ENCODE measurements around the gene B3GALT4. TPM values are rescaled to one million over a fixed set of nuclear protein-coding genes. Genes with fewer than 3 reads are reported as not detected.

Gene B3GALT4
- total RNA-seq, 1 experiment from 2014 or later = 18.2 TPM

GRCh38 chr6:33305052-33305451 lies 28.1 kb downstream of the B3GALT4 start:
- no peaks in the 10 kb centered on the region for H3K27me3 Mint-ChIP-seq (ENCODE audit: unreplicated experiment)
- CTCF ChIA-PET = no interaction called here
- no peak overlapping the region for H3K27ac Mint-ChIP-seq (ENCODE audit: unreplicated experiment)
- H3K36me3 Mint-ChIP-seq (ENCODE audit: insufficient read depth, unreplicated experiment) = peaks cover 79% of the 10 kb centered on the region
- H3K4me3 Mint-ChIP-seq (ENCODE audit: low read depth, unreplicated experiment) = no peak overlapping the region
- peaks cover 9% of the 10 kb centered on the region for H3K4me1 Mint-ChIP-seq (ENCODE audit: low read depth, unreplicated experiment)
- no peaks in the 10 kb centered on the region for H3K9me3 Mint-ChIP-seq (ENCODE audit: low read depth, unreplicated experiment)
- no TSS peak for BruUV-seq (replicated peaks)
- TF ChIP-seq CTCF (IDR thresholded peaks at IDR 0.05; ENCODE audit: unreplicated experiment) = no peak
- DNase-seq = no peak
- intact Hi-C loops (cut with micrococcal nuclease; ENCODE audit: unreplicated experiment) = no loop called here

- Mint-ChIP-seq H3K36me3 (ENCODE audit: insufficient read depth, unreplicated experiment) (peaks cover 79% of the 10 kb centered on the region), H3K27me3 (ENCODE audit: unreplicated experiment) (no peaks in the 10 kb centered on the region), H3K4me1 (ENCODE audit: low read depth, unreplicated experiment) (peaks cover 7% of the 10 kb centered on the region), H3K9me3 (ENCODE audit: low read depth, unreplicated experiment) (no peaks in the 10 kb centered on the region), H3K27ac (ENCODE audit: unreplicated experiment) (peak overlapping the region; percentile 48), H3K4me3 (ENCODE audit: low read depth, unreplicated experiment) (no peak overlapping the region)
- intact Hi-C loops (cut with micrococcal nuclease; ENCODE audit: unreplicated experiment) = no loop called here
- no TSS peak for BruUV-seq (replicated peaks)
- no peak for DNase-seq
- no peak for TF ChIP-seq CTCF (IDR thresholded peaks at IDR 0.05; ENCODE audit: unreplicated experiment)
- CTCF ChIA-PET = interaction anchor here (0.7 kb wide), 1 partner anchor 32 kb away, joined by 5 read pairs; no protein-coding TSS in a partner anchor
Measured at GRCh38 chr6:33306356-33306755, 29.4 kb downstream of the B3GALT4 start.

GRCh38 chr6:33312361-33313104 lies 35.6 kb downstream of the B3GALT4 start:
- H3K4me3 Mint-ChIP-seq (ENCODE audit: low read depth, unreplicated experiment) = peak overlapping the region; percentile 98
- peak overlapping the region; percentile 97 for H3K27ac Mint-ChIP-seq (ENCODE audit: unreplicated experiment)
- peaks cover 34% of the 10 kb centered on the region for H3K4me1 Mint-ChIP-seq (ENCODE audit: low read depth, unreplicated experiment)
- no peaks in the 10 kb centered on the region for H3K27me3 Mint-ChIP-seq (ENCODE audit: unreplicated experiment)
- peak; percentile 91 for DNase-seq
- H3K36me3 Mint-ChIP-seq (ENCODE audit: insufficient read depth, unreplicated experiment) = peaks cover 100% of the 10 kb centered on the region
- intact Hi-C loops (cut with micrococcal nuclease; ENCODE audit: unreplicated experiment) = no loop called here
- TF ChIP-seq CTCF (IDR thresholded peaks at IDR 0.05; ENCODE audit: unreplicated experiment) = no peak
- no peaks in the 10 kb centered on the region for H3K9me3 Mint-ChIP-seq (ENCODE audit: low read depth, unreplicated experiment)
- CTCF ChIA-PET = interaction anchor here (0.8 to 2.2 kb wide), 5 partner anchors 13 to 113 kb away, joined by 3 to 12 read pairs (median 4); partner anchors contain the start of genes B3GALT4 and RGL2
- no TSS peak for BruUV-seq (replicated peaks)

- H3K27ac Mint-ChIP-seq (ENCODE audit: unreplicated experiment) = peak overlapping the region; percentile 97
- peaks cover 100% of the 10 kb centered on the region for H3K36me3 Mint-ChIP-seq (ENCODE audit: insufficient read depth, unreplicated experiment)
- intact Hi-C loops (cut with micrococcal nuclease; ENCODE audit: unreplicated experiment) = no loop called here
- H3K9me3 Mint-ChIP-seq (ENCODE audit: low read depth, unreplicated experiment) = no peaks in the 10 kb centered on the region
- CTCF ChIA-PET = interaction anchor here (1.0 to 2.2 kb wide), 3 partner anchors 14 to 36 kb away, joined by 3 to 12 read pairs (median 5); partner anchors contain the start of genes B3GALT4 and RGL2
- peak; percentile 51 for DNase-seq
- TSS peak; percentile 52 for BruUV-seq (replicated peaks)
- H3K4me3 Mint-ChIP-seq (ENCODE audit: low read depth, unreplicated experiment) = peak overlapping the region; percentile 98
- TF ChIP-seq CTCF (IDR thresholded peaks at IDR 0.05; ENCODE audit: unreplicated experiment) = no peak
- H3K4me1 Mint-ChIP-seq (ENCODE audit: low read depth, unreplicated experiment) = peaks cover 38% of the 10 kb centered on the region
- H3K27me3 Mint-ChIP-seq (ENCODE audit: unreplicated experiment) = no peaks in the 10 kb centered on the region
Measured at GRCh38 chr6:33313105-33313708, 36.3 kb downstream of the B3GALT4 start.

Data from Calu3 (cell line).